ENCODE data around the gene FAM124A.
A peak's percentile ranks its signal among the peaks of the same experiment; 100 is the strongest.

Gene FAM124A

GRCh38 chr13:51244637-51245405, 22.6 kb downstream of the FAM124A start:
- DNase-seq, result no peak

GRCh38 chr13:51245583-51245982, 23.4 kb downstream of the FAM124A start:
- DNase-seq, result no peak

GRCh38 chr13:51246025-51246417, 23.8 kb downstream of the FAM124A start:
- DNase-seq, result no peak

GRCh38 chr13:51246418-51247277, 24.4 kb downstream of the FAM124A start:
- DNase-seq, result no peak

GRCh38 chr13:51249255-51249654, 27.1 kb downstream of the FAM124A start:
- DNase-seq, result no peak

GRCh38 chr13:51249770-51250741, 27.9 kb downstream of the FAM124A start:
- DNase-seq, result no peak

- no peak for DNase-seq
These were observed 29.3 kb downstream of the FAM124A start for GRCh38 chr13:51251480-51251879.

GRCh38 chr13:51252954-51253532, 30.8 kb downstream of the FAM124A start:
- DNase-seq, result no peak

GRCh38 chr13:51255556-51255955, 33.4 kb downstream of the FAM124A start:
- peak; percentile 36 for DNase-seq

GRCh38 chr13:51257187-51257586, 35.0 kb downstream of the FAM124A start:
- DNase-seq, result no peak

- DNase-seq, result peak; percentile 68
These were observed 36.7 kb downstream of the FAM124A start for GRCh38 chr13:51258612-51259548.

GRCh38 chr13:51260154-51260553, 38.0 kb downstream of the FAM124A start:
- DNase-seq, result no peak

- no peak for DNase-seq
These were observed 39.5 kb downstream of the FAM124A start for GRCh38 chr13:51261610-51262249.

- no peak for DNase-seq
These were observed 40.5 kb downstream of the FAM124A start for GRCh38 chr13:51262501-51263211.

- DNase-seq, result no peak
These were observed 44.4 kb downstream of the FAM124A start for GRCh38 chr13:51266642-51267041.

- no peak for DNase-seq
These were observed 45.4 kb downstream of the FAM124A start for GRCh38 chr13:51267622-51268021.

GRCh38 chr13:51269039-51269438, 46.8 kb downstream of the FAM124A start:
- DNase-seq, result no peak

GRCh38 chr13:51270623-51271415, 48.6 kb downstream of the FAM124A start:
- DNase-seq, result no peak

- DNase-seq, result no peak
These were observed 49.4 kb downstream of the FAM124A start for GRCh38 chr13:51271528-51272085.
